ENCODE measurements around the gene FBN2. TPM values are rescaled to one million over a fixed set of nuclear protein-coding genes. Genes with fewer than 3 reads are reported as not detected.

FBN2 gene
- total RNA-seq, 4 donors from 2014 or later = 0.57 to 4.4 (median 1.6) TPM

DNA sequence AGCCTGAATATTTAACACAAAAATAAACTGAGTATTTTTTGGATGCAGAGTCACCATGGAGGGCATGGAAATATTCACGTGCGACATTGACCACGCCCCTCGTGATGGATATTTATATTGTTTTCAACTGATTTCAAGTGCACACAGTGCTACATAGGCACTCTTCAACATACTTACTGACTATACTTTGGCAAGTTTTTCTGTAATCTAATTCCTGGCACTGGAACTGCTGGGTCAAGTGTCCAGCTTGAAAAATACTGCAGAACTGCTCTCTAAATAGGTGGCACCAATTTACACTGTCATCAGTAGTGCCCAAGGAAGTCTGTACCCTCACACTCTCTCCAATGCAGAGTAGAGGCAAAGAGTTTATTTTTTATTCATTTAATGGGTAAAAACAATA lies 65.1 kb downstream of the FBN2 start:
- Histone ChIP-seq H3K36me3 (no peaks in the 10 kb centered on the region), H3K4me3 (no peak overlapping the region), H3K4me1 (no peaks in the 10 kb centered on the region), H3K27me3 (no peaks in the 10 kb centered on the region), H3K27ac (no peak overlapping the region), H3K9me3 (no peaks in the 10 kb centered on the region)
- WGBS, 2 donors = 80 to 86% methylated on average over 4 of the region's 4 CpGs
- no peak for DNase-seq
- intact Hi-C loops (cut with DNase I) = no loop called here
- TF ChIP-seq, protein P1, sequence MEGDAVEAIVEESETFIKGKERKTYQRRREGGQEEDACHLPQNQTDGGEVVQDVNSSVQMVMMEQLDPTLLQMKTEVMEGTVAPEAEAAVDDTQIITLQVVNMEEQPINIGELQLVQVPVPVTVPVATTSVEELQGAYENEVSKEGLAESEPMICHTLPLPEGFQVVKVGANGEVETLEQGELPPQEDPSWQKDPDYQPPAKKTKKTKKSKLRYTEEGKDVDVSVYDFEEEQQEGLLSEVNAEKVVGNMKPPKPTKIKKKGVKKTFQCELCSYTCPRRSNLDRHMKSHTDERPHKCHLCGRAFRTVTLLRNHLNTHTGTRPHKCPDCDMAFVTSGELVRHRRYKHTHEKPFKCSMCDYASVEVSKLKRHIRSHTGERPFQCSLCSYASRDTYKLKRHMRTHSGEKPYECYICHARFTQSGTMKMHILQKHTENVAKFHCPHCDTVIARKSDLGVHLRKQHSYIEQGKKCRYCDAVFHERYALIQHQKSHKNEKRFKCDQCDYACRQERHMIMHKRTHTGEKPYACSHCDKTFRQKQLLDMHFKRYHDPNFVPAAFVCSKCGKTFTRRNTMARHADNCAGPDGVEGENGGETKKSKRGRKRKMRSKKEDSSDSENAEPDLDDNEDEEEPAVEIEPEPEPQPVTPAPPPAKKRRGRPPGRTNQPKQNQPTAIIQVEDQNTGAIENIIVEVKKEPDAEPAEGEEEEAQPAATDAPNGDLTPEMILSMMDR (IDR thresholded peaks at IDR 0.05) = no peak
- no peak for TF ChIP-seq POLR2A (IDR thresholded peaks at IDR 0.05)

GRCh38 chr5:128472036-128472435 lies 66.0 kb downstream of the FBN2 start:
- no peaks in the 10 kb centered on the region for H3K27me3 ChIP-seq
- no peak overlapping the region for H3K27ac ChIP-seq
- intact Hi-C loops (cut with DNase I) = no loop called here
- no peaks in the 10 kb centered on the region for H3K36me3 ChIP-seq
- no peaks in the 10 kb centered on the region for H3K4me1 ChIP-seq
- no peaks in the 10 kb centered on the region for H3K9me3 ChIP-seq
- no peak overlapping the region for H3K4me3 ChIP-seq
- WGBS, 2 donors = 79 to 80% methylated on average over 2 of the region's 2 CpGs
- TF ChIP-seq, protein P1 (IDR thresholded peaks at IDR 0.05) = no peak
- no peak for TF ChIP-seq POLR2A (IDR thresholded peaks at IDR 0.05)
- DNase-seq = no peak

GRCh38 chr5:128470663-128471062 lies 67.4 kb downstream of the FBN2 start:
- no peak overlapping the region for H3K27ac ChIP-seq
- no peaks in the 10 kb centered on the region for H3K36me3 ChIP-seq
- no peaks in the 10 kb centered on the region for H3K27me3 ChIP-seq
- no peaks in the 10 kb centered on the region for H3K4me1 ChIP-seq
- 73 to 92% methylated on average over 1 of the region's 1 CpG for WGBS, 2 donors
- no peak for DNase-seq
- H3K4me3 ChIP-seq = no peak overlapping the region
- TF ChIP-seq POLR2A (IDR thresholded peaks at IDR 0.05) = no peak
- TF ChIP-seq, protein P1 (IDR thresholded peaks at IDR 0.05) = no peak
- H3K9me3 ChIP-seq = no peaks in the 10 kb centered on the region
- intact Hi-C loops (cut with DNase I) = no loop called here

- H3K9me3 ChIP-seq = no peaks in the 10 kb centered on the region
- no peaks in the 10 kb centered on the region for H3K27me3 ChIP-seq
- intact Hi-C loops (cut with DNase I) = no loop called here
- DNase-seq = no peak
- H3K36me3 ChIP-seq = no peaks in the 10 kb centered on the region
- no peak overlapping the region for H3K4me3 ChIP-seq
- no peak overlapping the region for H3K27ac ChIP-seq
- no peaks in the 10 kb centered on the region for H3K4me1 ChIP-seq
- TF ChIP-seq, protein P1 (IDR thresholded peaks at IDR 0.05) = no peak
- no peak for TF ChIP-seq POLR2A (IDR thresholded peaks at IDR 0.05)
- 41 to 59% methylated on average over 2 of the region's 2 CpGs for WGBS, 2 donors
These were observed 68.1 kb downstream of the FBN2 start for GRCh38 chr5:128469912-128470311.

DNA sequence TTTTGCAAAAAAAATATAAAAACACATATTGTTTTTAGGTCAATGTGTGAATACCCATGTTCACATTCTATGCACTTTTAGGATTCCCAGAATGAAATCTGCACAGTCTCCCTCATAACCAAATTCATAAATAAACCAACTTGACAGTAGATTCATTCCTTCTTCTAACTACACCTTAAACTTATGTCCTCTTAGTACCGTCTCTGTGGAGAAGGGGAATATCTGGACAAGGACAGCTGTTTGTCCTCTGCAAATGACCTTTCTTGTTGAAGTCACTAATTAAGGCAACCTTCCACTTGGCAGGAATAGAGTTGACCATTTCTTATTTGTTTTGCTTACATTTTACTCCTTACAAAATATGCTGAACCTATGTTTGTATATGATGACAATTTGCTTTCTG lies 71.1 kb downstream of the FBN2 start:
- no peak overlapping the region for H3K27ac ChIP-seq
- no peaks in the 10 kb centered on the region for H3K9me3 ChIP-seq
- H3K4me3 ChIP-seq = no peak overlapping the region
- DNase-seq = no peak
- H3K27me3 ChIP-seq = no peaks in the 10 kb centered on the region
- 72 to 74% methylated on average over 1 of the region's 1 CpG for WGBS, 2 donors
- TF ChIP-seq, protein P1 (IDR thresholded peaks at IDR 0.05) = no peak
- no peak for TF ChIP-seq POLR2A (IDR thresholded peaks at IDR 0.05)
- intact Hi-C loops (cut with DNase I) = no loop called here
- H3K4me1 ChIP-seq = no peaks in the 10 kb centered on the region
- H3K36me3 ChIP-seq = no peaks in the 10 kb centered on the region
